Measurements from ENCODE around the gene PRELID3B.

DNA sequence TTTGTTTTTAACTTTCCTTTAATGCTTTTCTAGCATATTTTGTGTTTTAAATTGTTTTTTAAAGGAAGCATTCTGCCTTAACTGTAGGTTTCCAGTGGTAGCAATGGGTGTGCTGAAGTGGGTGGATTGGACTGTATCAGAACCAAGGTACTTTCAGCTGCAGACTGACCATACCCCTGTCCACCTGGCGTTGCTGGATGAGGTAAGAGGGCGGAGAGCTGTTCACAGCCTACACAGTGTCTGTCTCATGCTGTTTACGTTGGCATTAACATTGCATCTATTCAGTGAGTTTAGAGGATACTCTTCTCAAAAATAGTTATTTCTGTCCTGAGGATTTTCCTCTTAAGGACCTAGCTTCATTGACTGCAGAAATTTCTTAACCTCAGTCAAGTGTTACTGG is 49.7 kb downstream of the PRELID3B start:
- TF ChIP-seq, protein P1, sequence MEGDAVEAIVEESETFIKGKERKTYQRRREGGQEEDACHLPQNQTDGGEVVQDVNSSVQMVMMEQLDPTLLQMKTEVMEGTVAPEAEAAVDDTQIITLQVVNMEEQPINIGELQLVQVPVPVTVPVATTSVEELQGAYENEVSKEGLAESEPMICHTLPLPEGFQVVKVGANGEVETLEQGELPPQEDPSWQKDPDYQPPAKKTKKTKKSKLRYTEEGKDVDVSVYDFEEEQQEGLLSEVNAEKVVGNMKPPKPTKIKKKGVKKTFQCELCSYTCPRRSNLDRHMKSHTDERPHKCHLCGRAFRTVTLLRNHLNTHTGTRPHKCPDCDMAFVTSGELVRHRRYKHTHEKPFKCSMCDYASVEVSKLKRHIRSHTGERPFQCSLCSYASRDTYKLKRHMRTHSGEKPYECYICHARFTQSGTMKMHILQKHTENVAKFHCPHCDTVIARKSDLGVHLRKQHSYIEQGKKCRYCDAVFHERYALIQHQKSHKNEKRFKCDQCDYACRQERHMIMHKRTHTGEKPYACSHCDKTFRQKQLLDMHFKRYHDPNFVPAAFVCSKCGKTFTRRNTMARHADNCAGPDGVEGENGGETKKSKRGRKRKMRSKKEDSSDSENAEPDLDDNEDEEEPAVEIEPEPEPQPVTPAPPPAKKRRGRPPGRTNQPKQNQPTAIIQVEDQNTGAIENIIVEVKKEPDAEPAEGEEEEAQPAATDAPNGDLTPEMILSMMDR (IDR thresholded peaks at IDR 0.05) = no peak
- TF ChIP-seq POLR2A (IDR thresholded peaks at IDR 0.05) = no peak
- no peak for TF ChIP-seq POLR2AphosphoS5 (IDR thresholded peaks at IDR 0.05)

Measured in suprapubic skin (tissue), 4 donors.